ENCODE data around the gene NR6A1.

The NR6A1 gene

DNA sequence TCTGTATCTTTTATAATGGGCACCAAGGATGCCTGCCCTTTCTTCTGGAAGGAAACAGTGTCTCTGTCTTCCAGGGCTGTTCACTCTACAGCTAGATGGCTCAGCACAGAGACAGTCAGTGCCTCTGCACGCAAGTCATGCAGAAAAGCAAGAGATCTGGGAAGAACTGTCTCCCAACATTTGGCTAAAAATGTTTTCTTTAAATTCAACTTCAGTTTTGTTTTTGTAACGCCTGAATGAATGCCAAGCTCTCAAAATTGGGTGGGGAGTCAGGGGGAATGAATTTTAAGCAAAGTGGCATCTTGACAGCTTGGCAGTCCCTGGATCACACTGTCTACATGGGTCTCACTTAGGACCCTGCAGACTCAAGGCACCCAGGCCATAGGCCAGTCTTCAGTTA lies 18.4 kb upstream of the NR6A1 start:
- DNase-seq (ENCODE audit: low spot score) = peak; percentile 16
- TF ChIP-seq, protein P1, sequence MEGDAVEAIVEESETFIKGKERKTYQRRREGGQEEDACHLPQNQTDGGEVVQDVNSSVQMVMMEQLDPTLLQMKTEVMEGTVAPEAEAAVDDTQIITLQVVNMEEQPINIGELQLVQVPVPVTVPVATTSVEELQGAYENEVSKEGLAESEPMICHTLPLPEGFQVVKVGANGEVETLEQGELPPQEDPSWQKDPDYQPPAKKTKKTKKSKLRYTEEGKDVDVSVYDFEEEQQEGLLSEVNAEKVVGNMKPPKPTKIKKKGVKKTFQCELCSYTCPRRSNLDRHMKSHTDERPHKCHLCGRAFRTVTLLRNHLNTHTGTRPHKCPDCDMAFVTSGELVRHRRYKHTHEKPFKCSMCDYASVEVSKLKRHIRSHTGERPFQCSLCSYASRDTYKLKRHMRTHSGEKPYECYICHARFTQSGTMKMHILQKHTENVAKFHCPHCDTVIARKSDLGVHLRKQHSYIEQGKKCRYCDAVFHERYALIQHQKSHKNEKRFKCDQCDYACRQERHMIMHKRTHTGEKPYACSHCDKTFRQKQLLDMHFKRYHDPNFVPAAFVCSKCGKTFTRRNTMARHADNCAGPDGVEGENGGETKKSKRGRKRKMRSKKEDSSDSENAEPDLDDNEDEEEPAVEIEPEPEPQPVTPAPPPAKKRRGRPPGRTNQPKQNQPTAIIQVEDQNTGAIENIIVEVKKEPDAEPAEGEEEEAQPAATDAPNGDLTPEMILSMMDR (IDR thresholded peaks at IDR 0.05) = no peak
- Histone ChIP-seq H3K27ac (no peak overlapping the region), H3K4me3 (no peak overlapping the region)

DNA sequence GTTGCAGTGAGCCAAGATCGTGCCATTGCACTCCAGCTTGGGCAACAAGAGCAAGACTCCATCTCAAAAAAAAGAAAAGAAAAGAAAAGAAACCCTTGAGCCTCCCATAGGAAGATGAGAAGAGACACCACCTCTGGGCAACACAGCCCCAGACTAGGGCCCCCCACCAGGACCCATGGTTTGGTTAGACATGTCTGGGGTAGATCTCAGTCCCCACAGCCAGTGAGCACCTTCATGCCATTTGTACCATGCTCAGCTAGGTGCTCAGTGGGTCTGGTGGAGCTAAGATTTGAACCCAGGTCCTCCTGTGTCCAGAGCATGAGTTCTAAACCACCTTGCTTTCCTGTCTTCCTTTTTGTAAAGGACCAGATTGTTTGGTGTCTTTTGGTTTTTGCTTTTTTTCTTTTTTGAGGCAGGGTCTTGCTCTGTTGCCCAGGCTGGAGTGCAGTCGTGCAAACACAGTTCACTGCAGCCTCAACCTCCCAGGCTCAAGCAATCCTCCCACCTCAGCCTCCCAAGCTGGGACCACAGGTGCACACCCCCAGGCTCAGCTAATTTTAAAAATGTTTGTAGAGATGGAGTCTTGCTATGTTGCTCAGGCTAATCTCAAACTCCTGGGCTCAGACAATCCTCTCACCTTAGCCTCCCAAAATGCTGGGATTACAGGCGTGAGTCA lies 17.6 kb upstream of the NR6A1 start:
- Histone ChIP-seq H3K27ac (no peak overlapping the region), H3K4me3 (no peak overlapping the region)
- DNase-seq (ENCODE audit: low spot score) = peak; percentile 29
- TF ChIP-seq, protein P1 (IDR thresholded peaks at IDR 0.05) = no peak

DNA sequence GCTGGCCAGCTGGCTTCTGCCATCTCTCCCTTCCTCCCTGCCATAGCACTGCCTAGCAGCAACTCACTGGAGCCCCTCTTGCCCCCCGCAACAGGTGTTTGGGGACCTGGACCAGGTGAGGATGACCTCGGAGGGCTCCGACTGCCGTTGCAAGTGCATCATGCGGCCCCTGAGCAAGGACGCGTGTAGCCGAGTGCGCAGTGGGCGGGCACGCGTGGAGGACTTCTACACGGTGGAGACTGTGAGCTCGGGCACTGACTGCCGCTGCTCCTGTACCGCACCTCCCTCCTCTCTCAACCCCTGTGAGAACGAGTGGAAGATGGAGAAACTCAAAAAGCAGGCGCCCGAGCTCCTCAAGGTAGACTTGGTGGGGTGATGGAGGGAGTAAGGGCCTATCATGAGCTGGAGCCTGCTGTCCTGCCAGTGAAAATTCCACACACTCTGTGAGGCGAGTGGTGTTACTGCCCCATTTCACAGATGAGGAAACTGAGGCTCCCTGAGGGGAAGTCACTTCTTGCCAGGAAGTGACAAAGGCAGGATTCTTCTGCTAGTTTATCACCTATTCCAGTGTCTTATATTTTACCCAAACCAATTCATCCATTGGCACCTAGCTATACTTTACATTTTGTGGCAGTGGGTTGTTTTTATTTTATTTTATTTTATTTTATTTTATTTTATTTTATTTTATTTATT lies 15.9 kb upstream of the NR6A1 start:
- Histone ChIP-seq H3K4me3 (no peak overlapping the region), H3K27ac (no peak overlapping the region)
- peak; percentile 55 for DNase-seq (ENCODE audit: low spot score)
- TF ChIP-seq, protein P1 (IDR thresholded peaks at IDR 0.05) = no peak

DNA sequence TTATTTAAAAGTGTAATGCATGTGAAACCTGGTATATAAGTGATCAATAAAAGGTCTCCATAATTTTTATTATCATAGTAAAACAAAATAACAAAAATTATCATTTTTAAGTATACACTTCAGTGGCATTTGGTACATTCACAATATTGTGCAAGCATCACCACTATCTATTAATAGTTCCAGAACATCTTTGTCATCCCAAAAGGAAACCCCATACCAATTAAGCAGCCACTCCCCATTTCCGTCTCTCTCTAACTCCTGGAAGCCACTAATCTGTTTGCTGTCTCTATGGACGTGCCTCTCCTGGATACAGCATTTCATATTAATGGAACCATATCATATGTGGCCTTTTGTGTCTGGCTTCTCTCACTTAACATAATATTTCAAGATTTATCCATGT lies 13.4 kb upstream of the NR6A1 start:
- H3K27ac ChIP-seq = no peak overlapping the region
- peak; percentile 12 for DNase-seq (ENCODE audit: low spot score)

DNA sequence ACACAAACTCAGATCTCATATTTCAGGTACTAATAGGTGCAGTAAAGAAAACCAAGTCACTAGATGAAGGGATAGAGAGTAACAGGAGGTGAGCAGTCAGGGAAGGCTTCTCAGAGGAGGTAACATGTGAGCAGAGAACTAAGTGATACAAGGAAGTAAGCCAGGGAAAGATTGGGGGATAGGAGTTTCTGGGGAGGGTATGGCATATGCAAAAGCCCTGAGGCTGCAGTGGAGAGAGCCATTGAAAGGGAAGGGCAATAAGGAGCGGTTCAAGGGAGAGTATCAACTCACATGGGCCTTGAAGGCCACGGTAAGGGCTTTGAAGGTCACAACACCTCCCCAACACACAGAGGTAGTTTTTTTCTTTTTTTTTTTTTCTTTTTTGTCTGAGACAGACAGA lies 12.7 kb upstream of the NR6A1 start:
- no peak for DNase-seq (ENCODE audit: low spot score)
- TF ChIP-seq, protein P1 (IDR thresholded peaks at IDR 0.05) = no peak
- Histone ChIP-seq H3K27ac (no peak overlapping the region), H3K4me3 (no peak overlapping the region)

More for the DNA sequence above, 13.4 kb upstream of the NR6A1 start:
- TF ChIP-seq, protein P1 (IDR thresholded peaks at IDR 0.05) = no peak
- H3K4me3 ChIP-seq = no peak overlapping the region

DNA sequence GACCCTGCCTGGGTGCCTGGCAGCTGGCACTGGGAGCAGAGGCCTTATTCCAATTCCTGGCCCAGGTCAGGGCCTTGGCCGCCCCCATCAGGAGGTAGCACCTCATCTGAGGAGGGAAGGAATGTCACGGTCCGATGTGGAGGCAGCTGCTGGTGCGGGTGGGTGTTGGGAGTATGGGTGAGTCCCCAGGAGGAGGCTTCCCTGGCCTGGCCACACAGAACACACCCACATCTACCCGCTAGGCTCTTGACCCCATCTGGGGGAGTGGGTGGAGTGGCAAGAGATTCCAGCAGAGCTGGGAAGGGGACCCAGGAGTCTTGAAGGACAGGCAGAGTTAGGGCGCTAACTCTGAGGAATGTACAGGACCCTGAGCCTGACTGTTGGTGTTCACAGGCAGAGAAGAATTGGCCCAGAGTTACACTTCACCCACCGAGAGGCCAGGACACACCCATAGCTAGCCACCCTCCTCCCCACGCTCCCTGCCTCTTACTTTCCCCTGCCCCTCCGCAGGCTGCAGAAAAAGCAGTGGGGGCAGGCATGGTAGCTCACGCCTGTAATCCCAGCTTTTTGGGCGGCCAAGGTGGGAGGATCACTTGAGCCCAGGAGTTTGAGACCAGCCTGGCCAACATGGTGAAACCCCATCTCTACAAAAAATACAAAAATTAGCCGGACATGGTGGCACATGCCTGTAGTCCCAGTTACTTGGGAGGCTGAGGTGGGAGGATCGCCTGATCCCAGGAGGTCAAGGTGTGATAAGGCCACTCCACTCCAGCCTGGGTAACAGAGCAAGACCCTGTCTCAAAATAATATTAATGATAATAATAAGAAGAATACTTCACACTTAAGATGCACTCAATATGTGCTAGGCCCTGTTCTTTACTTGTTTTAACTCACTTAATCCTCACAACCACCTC lies 11.8 kb upstream of the NR6A1 start:
- Histone ChIP-seq H3K27ac (peak overlapping the region in 1 of 2 donors; percentile 70), H3K4me3 (no peak overlapping the region)
- DNase-seq (ENCODE audit: low spot score) = peak; percentile 72
- TF ChIP-seq, protein P1 (IDR thresholded peaks at IDR 0.05) = no peak

All from coronary artery (tissue), 2 donors.